Coronary artery (tissue), 2 donors: Measurements from ENCODE around the gene TLE5.

ENCODE experiments used
- DNase-seq: peaks from one replicate; pipeline ENCODE4 v3.0.0-alpha.2; 2017; ENCODE audit warnings: low spot score
- H3K27ac ChIP-seq, 2 donors: fragments of 200-600 bp; sonication (generic); one replicate each; pipeline ENCODE4 v1.5.1; 2016 to 2019
- H3K4me3 ChIP-seq: fragments of 200-600 bp; sonication (generic); 2 replicates; pipeline ENCODE4 v1.5.1; 2016; ENCODE audit warnings: mild to moderate bottlenecking, moderate library complexity
- CTCF ChIP-seq: fragments of 200-600 bp; sonication (generic); IDR thresholded peaks from one replicate; pipeline ENCODE4 v1.5.1; 2019; ENCODE audit warnings: antibody characterized with exemption

Gene TLE5

GRCh38 chr19:3062165-3063105 is at the start of gene TLE5:
TSS of gene TLE5 (minus strand) at chr19:3062495. CDS start at chr19:3062200, 295 bp downstream.
- TF ChIP-seq CTCF, result no peak
- DNase-seq, result no peak

GRCh38 chr19:3111586-3112247 is 49.4 kb upstream of the TLE5 start:
- Histone ChIP-seq H3K4me3 (no peak overlapping the region), H3K27ac (no peak overlapping the region)
- DNase-seq, result no peak
- TF ChIP-seq CTCF, result no peak

More at GRCh38 chr19:3062165-3063105, at the start of gene TLE5:
- Histone ChIP-seq H3K27ac (peak within 1 kb of the TSS; percentile 73 to 100), H3K4me3 (peak within 1 kb of the TSS; percentile 97)

- Histone ChIP-seq H3K4me3 (no peak overlapping the region), H3K27ac (no peak overlapping the region)
- no peak for DNase-seq
- no peak for TF ChIP-seq CTCF
Measured at GRCh38 chr19:3110126-3110825, 48.0 kb upstream of the TLE5 start.

- H3K4me3 ChIP-seq, result no peak overlapping the region
- no peak overlapping the region for H3K27ac ChIP-seq
- no peak for TF ChIP-seq CTCF
- DNase-seq, result no peak
Measured at GRCh38 chr19:3109491-3109890, 47.2 kb upstream of the TLE5 start.

GRCh38 chr19:3108775-3109174 is 46.5 kb upstream of the TLE5 start:
- no peak overlapping the region for H3K4me3 ChIP-seq
- no peak for DNase-seq
- no peak overlapping the region for H3K27ac ChIP-seq
- TF ChIP-seq CTCF, result peak; percentile 69

- no peak for DNase-seq
- no peak for TF ChIP-seq CTCF
- Histone ChIP-seq H3K4me3 (no peak overlapping the region), H3K27ac (no peak overlapping the region)
Measured at GRCh38 chr19:3107658-3108057, 45.4 kb upstream of the TLE5 start.
